GM23338 (cell line): ENCODE measurements around the gene BRF1. TPM values are rescaled to one million over a fixed set of nuclear protein-coding genes. Genes with fewer than 3 reads are reported as not detected.
"Not testable (repeated sequence)": the region's sequence is repeated elsewhere in the genome, so short reads cannot be mapped to it uniquely, and the experiment has no call there.

Source experiments
- ATAC-seq: fragments of 200-7000 bp; cut with Tn5 transposase; 3 replicates; pipeline ENCODE4 v1.9.1; 2020
- DNase-seq: peaks from one replicate; pipeline ENCODE4 v3.0.0-alpha.2; 2015; ENCODE audit warnings: low spot score
- H2AFZ ChIP-seq: fragments of 200-600 bp; sonication (generic); 2 replicates; pipeline ENCODE4 v1.8.0; 2016; ENCODE audit warnings: antibody characterized with exemption, mild to moderate bottlenecking, moderate library complexity
- H3F3A ChIP-seq: fragments of 200-600 bp; sonication (generic); replicated peaks from 2 replicates; pipeline ENCODE4 v1.8.0; 2017; ENCODE audit warnings: antibody characterized with exemption, mixed run types, low read depth
- H3K27ac ChIP-seq: fragments of 200-600 bp; sonication (generic); 2 replicates; pipeline ENCODE4 v1.6.1; 2016; ENCODE audit warnings: low read depth
- H3K27me3 ChIP-seq: fragments of 200-600 bp; sonication (generic); 2 replicates; pipeline ENCODE4 v1.8.0; 2016; ENCODE audit warnings: mild to moderate bottlenecking, mixed run types, moderate library complexity; ENCODE audit not compliant: insufficient read depth
- H3K36me3 ChIP-seq: fragments of 200-600 bp; sonication (generic); 2 replicates; pipeline ENCODE4 v1.8.0; 2016; ENCODE audit warnings: mild to moderate bottlenecking; ENCODE audit not compliant: insufficient read depth
- H3K4me1 ChIP-seq: fragments of 200-600 bp; sonication (generic); 2 replicates; pipeline ENCODE4 v1.8.0; 2016; ENCODE audit warnings: mild to moderate bottlenecking, moderate library complexity; ENCODE audit not compliant: insufficient read depth
- H3K4me2 ChIP-seq: fragments of 200-600 bp; sonication (generic); 2 replicates; pipeline ENCODE4 v1.7.1; 2017; ENCODE audit warnings: mixed run types
- H3K4me3 ChIP-seq: fragments of 200-600 bp; sonication (generic); 2 replicates; pipeline ENCODE4 v1.6.1; 2016; ENCODE audit warnings: mixed run types
- H3K79me2 ChIP-seq: fragments of 200-600 bp; sonication (generic); replicated peaks from 2 replicates; pipeline ENCODE4 v1.8.0; 2017; ENCODE audit warnings: mild to moderate bottlenecking; ENCODE audit not compliant: insufficient read depth
- H3K9me2 ChIP-seq: fragments of 200-600 bp; sonication (generic); 2 replicates; pipeline ENCODE4 v1.8.0; 2017; ENCODE audit not compliant: insufficient read depth
- H4K20me1 ChIP-seq: fragments of 200-600 bp; sonication (generic); replicated peaks from 2 replicates; pipeline ENCODE4 v1.8.0; 2017; ENCODE audit warnings: mild to moderate bottlenecking; ENCODE audit not compliant: insufficient read depth
- H3K27ac Mint-ChIP-seq: 2 replicates; pipeline ENCODE4 v1.8.0; 2020; ENCODE audit warnings: inconsistent platforms, mild to moderate bottlenecking, moderate library complexity, mixed read lengths
- H3K27me3 Mint-ChIP-seq: 3 replicates; pipeline ENCODE4 v1.8.0; 2022; ENCODE audit warnings: low read depth, mild to moderate bottlenecking, moderate library complexity, mixed read lengths, inconsistent platforms; ENCODE audit not compliant: insufficient read depth, poor library complexity
- H3K36me3 Mint-ChIP-seq: 3 replicates; pipeline ENCODE4 v1.8.0; 2021; ENCODE audit warnings: low read depth, mild to moderate bottlenecking, inconsistent platforms, moderate library complexity, mixed read lengths
- H3K4me1 Mint-ChIP-seq: 3 replicates; pipeline ENCODE4 v1.8.0; 2020; ENCODE audit warnings: mild to moderate bottlenecking, inconsistent platforms, mixed read lengths
- H3K4me3 Mint-ChIP-seq: 3 replicates; pipeline ENCODE4 v1.8.0; 2021; ENCODE audit warnings: moderate library complexity, mild to moderate bottlenecking, inconsistent platforms, mixed read lengths
- H3K9me3 Mint-ChIP-seq: 3 replicates; pipeline ENCODE4 v1.8.0; 2020; ENCODE audit warnings: moderate library complexity, mild to moderate bottlenecking, inconsistent platforms, mixed read lengths
- CREB1 ChIP-seq: fragments of 250-450 bp; sonication (Bioruptor Pico); IDR thresholded peaks from 2 replicates; pipeline ENCODE4 v1.5.0; 2020; ENCODE audit warnings: low read depth, mild to moderate bottlenecking, moderate library complexity
- CTCF ChIP-seq, 2 experiments: fragments of 200-600 bp in 1 of 2; sonication (generic) in 1 of 2; conservative IDR thresholded peaks; 2 replicates each; pipeline versions ENCODE4 v1.5.1 to v1.6.1; 2016 to 2017; ENCODE audit warnings: antibody characterized with exemption in 2 of 2, low read depth in 2 of 2, mild to moderate bottlenecking in 2 of 2, moderate library complexity in 1 of 2
- ETS1 ChIP-seq: IDR thresholded peaks from 2 replicates; pipeline ENCODE4 v1.6.1; 2016; ENCODE audit warnings: antibody characterized with exemption
- JUNB ChIP-seq: IDR thresholded peaks from one replicate; pipeline ENCODE4 v1.6.1; 2016; ENCODE audit warnings: antibody characterized with exemption; ENCODE audit not compliant: unreplicated experiment
- NANOG ChIP-seq: IDR thresholded peaks from 2 replicates; pipeline ENCODE4 v1.6.1; 2016; ENCODE audit warnings: antibody characterized with exemption, borderline replicate concordance
- POLR2AphosphoS5 ChIP-seq: IDR thresholded peaks from 2 replicates; pipeline ENCODE4 v1.6.1; 2016; ENCODE audit warnings: antibody characterized with exemption, low read depth
- REST ChIP-seq: IDR thresholded peaks from one replicate; pipeline ENCODE4 v1.6.1; 2018; ENCODE audit warnings: antibody characterized with exemption; ENCODE audit not compliant: unreplicated experiment
- STAT1 ChIP-seq: IDR thresholded peaks from one replicate; pipeline ENCODE4 v1.6.1; 2016; ENCODE audit warnings: antibody characterized with exemption; ENCODE audit not compliant: unreplicated experiment
- ZNF114 ChIP-seq: fragments of 250-450 bp; sonication (Bioruptor Pico); IDR thresholded peaks from 2 replicates; pipeline ENCODE4 v1.5.0; 2020; ENCODE audit warnings: mild to moderate bottlenecking, moderate library complexity
- ZNF331 ChIP-seq: fragments of 250-450 bp; sonication (Bioruptor Pico); IDR thresholded peaks from 2 replicates; pipeline ENCODE4 v1.5.0; 2020; ENCODE audit warnings: low read depth, mild to moderate bottlenecking, moderate library complexity
- polyA plus RNA-seq: library from polyadenylated mRNA; unstranded; fragments of >200 nt; fragmentation: Nextera tagmentation; extraction: Ambion mirVana; gene quantifications from 2 replicates; pipeline ENCODE4 v1.2.1, GENCODE V29; 2016
- total RNA-seq: library from RNA; depleted of rRNA; stranded (reverse); fragments of >200 nt; shearing (Covaris generic); gene quantifications from 2 replicates; pipeline ENCODE4 v1.2.3, GENCODE V29; 2014

Gene BRF1
- total and polyA plus RNA-seq, 2 experiments from 2014 or later, result 8.6 to 29.9 TPM

DNA sequence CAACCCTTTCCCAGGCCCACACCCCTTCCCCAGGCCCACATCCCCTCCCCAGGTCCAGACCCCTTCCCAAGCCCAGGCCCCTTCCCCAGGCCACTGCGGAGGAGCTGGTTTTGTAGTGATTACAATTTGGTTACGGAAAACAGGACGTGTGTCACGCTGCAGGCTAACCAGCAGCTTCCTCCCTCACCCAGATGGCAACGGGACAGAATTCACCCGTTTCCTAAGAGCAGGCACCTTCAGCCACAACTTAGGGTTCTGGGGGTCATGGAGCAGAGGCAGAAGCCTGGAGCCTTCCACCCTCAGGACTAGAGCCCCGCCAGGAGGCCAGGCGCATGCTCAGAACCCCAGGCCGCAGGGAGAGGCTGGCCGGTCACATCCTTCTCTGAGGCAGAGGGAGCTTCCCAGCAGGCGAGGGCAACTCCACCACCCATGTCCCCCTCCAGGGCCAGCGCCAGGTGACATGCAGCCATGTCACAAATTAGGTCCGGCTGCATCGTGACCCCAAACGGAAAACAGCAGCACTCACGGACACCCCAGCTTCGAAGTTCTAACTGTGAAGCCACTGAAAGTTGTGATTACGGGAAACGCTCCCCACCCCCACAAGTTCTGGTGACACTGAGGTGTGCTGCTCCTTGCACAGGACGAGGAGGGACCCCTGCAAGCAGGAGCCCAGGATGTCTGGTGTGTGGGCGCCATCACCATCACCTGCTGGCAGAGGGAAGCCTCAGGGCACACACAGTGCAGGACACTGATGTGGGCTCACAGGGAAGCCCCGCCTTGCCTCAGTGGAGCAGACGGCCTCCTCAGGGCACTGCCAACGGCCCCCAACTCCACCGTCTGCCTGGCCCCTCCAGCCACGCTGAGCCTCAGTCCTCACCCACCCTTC is 7.7 kb downstream of the BRF1 start:
- H3K27ac Mint-ChIP-seq, result no peak overlapping the region
- ATAC-seq (no peak; the same call in 1 of the 3 replicates), DNase-seq (no peak)
- H3K4me1 ChIP-seq, result no peaks in the 10 kb centered on the region
- H3K27me3 Mint-ChIP-seq, result no peaks in the 10 kb centered on the region
- no peaks in the 10 kb centered on the region for H3K27me3 ChIP-seq
- H3K9me2 ChIP-seq, result no peaks in the 10 kb centered on the region
- no peak overlapping the region for H3K4me2 ChIP-seq
- H3K79me2 ChIP-seq, result peaks cover 58% of the 10 kb centered on the region
- H3K36me3 ChIP-seq, result no peaks in the 10 kb centered on the region
- H2AFZ ChIP-seq, result no peak overlapping the region
- no peak overlapping the region for H3K4me3 Mint-ChIP-seq
- H3K27ac ChIP-seq, result no peak overlapping the region
- H3K4me3 ChIP-seq, result no peak overlapping the region
- H3K9me3 Mint-ChIP-seq, result no peaks in the 10 kb centered on the region
- no peaks in the 10 kb centered on the region; the same call in 2 of the 3 replicates for H3K4me1 Mint-ChIP-seq
- H4K20me1 ChIP-seq, result peaks cover 5% of the 10 kb centered on the region
- no peaks in the 10 kb centered on the region for H3F3A ChIP-seq
- H3K36me3 Mint-ChIP-seq, result no peaks in the 10 kb centered on the region; the same call in 2 of the 3 replicates
- TF ChIP-seq REST (no peak), ZNF331 (no peak), STAT1 (no peak), ETS1 (no peak), POLR2AphosphoS5 (no peak), JUNB (no peak), NANOG (no peak), ZNF114 (CRISPR knock-in tag) (no peak)

- H3K4me2 ChIP-seq, result no peak overlapping the region
- Mint-ChIP-seq H3K4me3 (no peak overlapping the region), H3K4me1 (no peaks in the 10 kb centered on the region), H3K9me3 (no peaks in the 10 kb centered on the region), H3K27me3 (no peaks in the 10 kb centered on the region), H3K36me3 (no peaks in the 10 kb centered on the region), H3K27ac (no peak overlapping the region)
- no peak overlapping the region for H3K27ac ChIP-seq
- no peak overlapping the region for H3K4me3 ChIP-seq
- no peaks in the 10 kb centered on the region for H3K4me1 ChIP-seq
- no peaks in the 10 kb centered on the region for H3K36me3 ChIP-seq
- H4K20me1 ChIP-seq, result peaks cover 5% of the 10 kb centered on the region
- ATAC-seq (peak; percentile 71), DNase-seq (peak; percentile 42)
- H3K9me2 ChIP-seq, result no peaks in the 10 kb centered on the region
- H3F3A ChIP-seq, result no peaks in the 10 kb centered on the region
- H2AFZ ChIP-seq, result no peak overlapping the region
- peaks cover 39% of the 10 kb centered on the region for H3K79me2 ChIP-seq
- no peaks in the 10 kb centered on the region for H3K27me3 ChIP-seq
- TF ChIP-seq NANOG (no peak), CREB1 (no peak), CTCF (conservative IDR thresholded peaks at IDR 0.05; ENCODE audit: low read depth in 2 of 2) (peak; percentile 24 to 43; a peak in 3 of 4 replicates)
These were observed 10.0 kb downstream of the BRF1 start for GRCh38 chr14:105290621-105291346.

GRCh38 chr14:105288936-105289335 is 11.9 kb downstream of the BRF1 start:
- not testable (repeated sequence) for DNase-seq, H2AFZ ChIP-seq, H3F3A ChIP-seq, H3K27me3 ChIP-seq, H3K4me1 ChIP-seq, H3K4me2 ChIP-seq, H3K36me3 Mint-ChIP-seq, H3K9me2 ChIP-seq, H3K4me3 ChIP-seq, H3K27ac ChIP-seq, H3K4me1 Mint-ChIP-seq, H4K20me1 ChIP-seq, H3K27me3 Mint-ChIP-seq, H3K27ac Mint-ChIP-seq, H3K36me3 ChIP-seq, H3K9me3 Mint-ChIP-seq, ATAC-seq, H3K4me3 Mint-ChIP-seq
- H3K79me2 ChIP-seq, result peaks cover 38% of the 10 kb centered on the region
